GM10266 (cell line): ENCODE data around the gene MRPL1.
"Not testable (repeated sequence)": the region's sequence is repeated elsewhere in the genome, so short reads cannot be mapped to it uniquely, and the experiment has no call there.

Experiments
- DNase-seq: peaks from one replicate; pipeline ENCODE4 v3.0.0; 2012; ENCODE audit errors: extremely low spot score
- CTCF ChIP-seq: IDR thresholded peaks from 2 replicates; pipeline ENCODE4 v1.5.1; 2012; ENCODE audit warnings: mild to moderate bottlenecking, low read depth; ENCODE audit not compliant: control insufficient read depth, insufficient read depth; ENCODE audit errors: missing control alignments

The MRPL1 gene

GRCh38 chr4:77849278-77849965 lies 13.2 kb upstream of the MRPL1 start:
- no peak for TF ChIP-seq CTCF
- DNase-seq: no peak

DNA sequence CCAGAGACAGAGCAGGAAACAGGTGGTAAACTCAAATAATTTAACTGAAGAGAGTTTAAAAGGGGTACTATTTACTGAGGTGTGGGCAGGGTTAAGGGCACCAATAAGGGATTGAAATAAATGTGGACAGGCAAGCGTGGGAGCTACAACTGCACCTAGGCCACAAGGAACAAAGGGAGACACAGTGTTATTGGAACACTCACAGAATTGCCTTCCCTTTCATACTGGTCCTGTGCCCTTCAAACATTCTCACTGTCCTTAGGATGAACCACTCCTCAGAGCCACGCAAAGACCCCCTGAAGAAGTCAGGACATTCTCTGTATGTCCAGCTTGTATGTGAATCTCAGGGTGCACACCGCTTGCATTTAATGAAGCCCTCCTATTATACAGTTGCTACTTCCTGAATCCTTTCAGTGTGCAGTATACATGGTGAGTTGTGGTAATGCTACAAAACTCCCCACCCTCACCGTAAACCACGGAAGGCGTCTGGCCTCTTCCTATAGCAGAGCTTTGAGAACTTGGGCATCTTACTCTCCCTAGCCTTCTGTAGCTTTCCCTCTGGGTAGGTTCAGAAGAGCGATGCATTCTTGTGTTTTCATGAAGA lies 9.6 kb upstream of the MRPL1 start:
- DNase-seq: peak; percentile 42
- TF ChIP-seq CTCF: no peak

DNA sequence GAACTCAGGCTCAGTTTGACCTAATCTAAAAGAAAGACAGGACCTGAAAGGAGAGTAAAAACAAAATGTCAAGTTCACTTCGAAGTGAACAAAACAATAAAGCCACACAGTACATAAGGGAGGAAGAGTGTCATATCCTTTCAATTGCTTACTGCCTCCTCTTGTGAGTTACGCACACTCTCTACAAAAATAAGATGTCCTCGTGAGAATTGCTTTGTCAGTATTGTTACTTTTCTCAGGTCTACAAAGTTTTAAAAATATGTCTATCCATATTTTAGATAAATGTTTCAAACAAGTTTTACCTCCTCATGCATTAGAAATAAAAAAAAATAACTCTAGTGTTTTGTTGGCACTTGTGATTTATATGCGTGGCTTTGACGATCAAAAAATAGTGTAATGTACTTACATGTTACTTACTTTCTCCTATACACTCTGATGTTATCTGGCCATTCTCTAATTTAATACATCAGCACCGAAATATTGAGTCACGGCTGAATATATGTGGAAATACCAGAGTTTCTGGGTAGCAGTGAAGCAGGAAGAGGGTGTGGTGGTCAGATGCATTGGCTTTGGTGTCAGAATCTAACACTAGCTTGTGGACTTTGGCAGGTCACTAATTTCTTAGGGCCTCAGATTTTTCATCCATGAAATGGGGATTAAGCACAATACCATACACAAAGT lies 8.1 kb upstream of the MRPL1 start:
- DNase-seq: no peak
- TF ChIP-seq CTCF: no peak

DNA sequence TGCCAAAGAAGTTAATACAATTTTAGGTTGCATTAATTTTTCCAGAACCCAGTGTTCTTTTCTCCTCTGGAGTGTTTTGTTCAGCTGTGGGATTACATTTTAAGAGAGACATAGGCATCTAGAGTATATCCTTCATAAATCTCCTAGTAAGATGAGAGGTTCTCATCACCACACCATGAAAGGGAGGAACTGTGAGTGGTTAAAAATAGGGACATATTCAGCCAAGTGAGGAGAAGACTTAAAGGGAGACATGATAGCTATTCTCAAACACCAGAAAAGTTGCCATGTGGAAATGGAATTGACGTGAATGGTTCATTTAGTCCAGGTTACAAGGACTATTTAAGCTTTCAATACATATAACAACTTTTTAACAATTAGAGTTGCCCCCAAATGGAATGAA lies 6.5 kb upstream of the MRPL1 start:
- no peak for DNase-seq
- TF ChIP-seq CTCF: no peak

GRCh38 chr4:77859256-77859655 lies 3.4 kb upstream of the MRPL1 start:
- DNase-seq: no peak
- TF ChIP-seq CTCF: no peak

DNA sequence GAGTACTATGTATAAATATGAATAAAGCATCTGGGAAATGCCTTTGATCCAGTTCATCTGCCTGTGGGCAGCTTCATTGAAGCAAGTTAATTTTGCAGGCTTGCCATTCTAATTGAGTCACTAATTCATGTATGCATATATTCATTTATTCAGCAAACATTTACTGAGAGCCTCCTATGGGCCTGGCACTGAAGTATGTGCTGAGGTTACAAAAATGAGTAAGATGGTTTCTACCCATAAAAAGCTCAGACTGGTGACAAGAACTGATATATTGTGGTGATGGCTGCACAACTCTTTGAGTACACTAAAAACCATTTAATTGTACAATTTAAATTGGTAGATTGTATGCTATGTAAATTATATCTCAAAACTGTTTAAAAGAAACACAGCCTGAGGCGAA lies 1.1 kb upstream of the MRPL1 start:
- no peak for TF ChIP-seq CTCF
- DNase-seq: no peak

- not testable (repeated sequence) for DNase-seq
These were observed 711 bp downstream of the MRPL1 start for GRCh38 chr4:77863341-77863740.
